ENCODE data around the gene SYNE2. TPM values are rescaled to one million over a fixed set of nuclear protein-coding genes. Genes with fewer than 3 reads are reported as not detected.

Gene SYNE2
- total RNA-seq, 1 experiment from 2014 or later: 37.5 TPM

- CTCF ChIA-PET: no interaction called here
- in situ Hi-C loops (cut with HindIII; ENCODE audit: low pct_unique_long_range_greater_than_20kb, low sequenced_read_pairs): no loop called here
- Histone ChIP-seq H3K36me3 (ENCODE audit: control insufficient read depth, insufficient read depth, low read length) (peaks cover 2% of the 10 kb centered on the region; the same call in 1 of the 2 replicates), H3K9me3 (ENCODE audit: control insufficient read depth, insufficient read depth, low read depth, low read length) (no peaks in the 10 kb centered on the region), H3K4me3 (ENCODE audit: low read depth in 2 of 2, low read length in 2 of 2) (no peak overlapping the region), H3K27ac (ENCODE audit: low read length) (no peak overlapping the region), H3K27me3 (ENCODE audit: control insufficient read depth, insufficient read depth, low read length) (no peaks in the 10 kb centered on the region), H3K4me1 (ENCODE audit: control insufficient read depth, insufficient read depth, low read length) (no peaks in the 10 kb centered on the region; the same call in 1 of the 2 replicates)
- ATAC-seq (no peak), DNase-seq (ENCODE audit: low read depth, low spot score) (no peak)
- intact Hi-C loops (cut with micrococcal nuclease; ENCODE audit: unreplicated experiment): no loop called here
- POLR2A ChIA-PET: no interaction called here
- BruUV-seq (replicated peaks): no TSS peak
- TF ChIP-seq SIN3A (IDR thresholded peaks at IDR 0.05; ENCODE audit: borderline replicate concordance, insufficient read depth, low read depth, low read length) (no peak), TCF7L2 (IDR thresholded peaks at IDR 0.05; ENCODE audit: low read depth, low read length) (no peak), POLR2AphosphoS5 (IDR thresholded peaks at IDR 0.05; ENCODE audit: low read depth, low read length) (no peak), CTCF (IDR thresholded peaks at IDR 0.05) (no peak), REST (IDR thresholded peaks at IDR 0.05; ENCODE audit: insufficient read depth in 1 of 2, low read depth in 2 of 2, low read length in 1 of 2) (no peak)
These were observed 222.8 kb downstream of the SYNE2 start for GRCh38 chr14:64075613-64076005.

GRCh38 chr14:64080452-64080851 is 227.6 kb downstream of the SYNE2 start:
- no peak for DNase-seq (ENCODE audit: low read depth, low spot score)
- no TSS peak for BruUV-seq (replicated peaks)
- no peak for ATAC-seq
- POLR2A ChIA-PET: no interaction called here
- Histone ChIP-seq H3K9me3 (ENCODE audit: control insufficient read depth, insufficient read depth, low read depth, low read length) (no peaks in the 10 kb centered on the region), H3K27me3 (ENCODE audit: control insufficient read depth, insufficient read depth, low read length) (no peaks in the 10 kb centered on the region), H3K36me3 (ENCODE audit: control insufficient read depth, insufficient read depth, low read length) (peaks cover 2% of the 10 kb centered on the region; the same call in 1 of the 2 replicates), H3K4me1 (ENCODE audit: control insufficient read depth, insufficient read depth, low read length) (no peaks in the 10 kb centered on the region), H3K27ac (ENCODE audit: low read length) (no peak overlapping the region), H3K4me3 (ENCODE audit: low read depth in 2 of 2, low read length in 2 of 2) (no peak overlapping the region)
- CTCF ChIA-PET: no interaction called here
- intact Hi-C loops (cut with micrococcal nuclease; ENCODE audit: unreplicated experiment) (no loop called here), in situ Hi-C loops (cut with HindIII; ENCODE audit: low pct_unique_long_range_greater_than_20kb, low sequenced_read_pairs) (no loop called here)
- TF ChIP-seq SIN3A (IDR thresholded peaks at IDR 0.05; ENCODE audit: borderline replicate concordance, insufficient read depth, low read depth, low read length) (no peak), TCF7L2 (IDR thresholded peaks at IDR 0.05; ENCODE audit: low read depth, low read length) (no peak), REST (IDR thresholded peaks at IDR 0.05; ENCODE audit: insufficient read depth in 1 of 2, low read depth in 2 of 2, low read length in 1 of 2) (no peak), CTCF (IDR thresholded peaks at IDR 0.05) (no peak), POLR2AphosphoS5 (IDR thresholded peaks at IDR 0.05; ENCODE audit: low read depth, low read length) (no peak)

Data from Panc1 (cell line).